GM12878 (cell line): ENCODE results near the gene C1orf174. TPM values are rescaled to one million over a fixed set of nuclear protein-coding genes. Genes with fewer than 3 reads are reported as not detected.

ENCODE experiments used
- ATAC-seq: fragments of 200-7000 bp; cut with Tn5 transposase; 3 replicates; pipeline ENCODE4 v1.9.1; 2020; ENCODE audit warnings: mild to moderate bottlenecking, moderate library complexity
- BruUV-seq: library from RNA; stranded (reverse); fragments of 400-500 nt; replicated peaks from 2 replicates; lab custom pipeline; 2021; lab: Mats Ljungman, UMichigan
- CTCF ChIA-PET: fragments of 300-600 bp; sonication (Branson Sonifier 250); formaldehyde crosslinking; extraction: SDS; loops from one replicate; lab custom pipeline; 2021; ENCODE audit warnings: inconsistent platforms; lab: Yijun Ruan, JAX
- POLR2A ChIA-PET: fragments of 350-600 bp; formaldehyde crosslinking; extraction: SDS; loops from one replicate; lab custom pipeline; 2021; ENCODE audit warnings: inconsistent platforms; lab: Charles Lee
- RAD21 ChIA-PET: fragments of 300-600 bp; sonication (Branson Sonifier 250); formaldehyde crosslinking; loops from one replicate; lab custom pipeline; 2023; ENCODE audit warnings: antibody characterized with exemption; ENCODE audit not compliant: unreplicated experiment; lab: Charles Lee
- SMC1A ChIA-PET: fragments of 300-600 bp; sonication (Branson Sonifier 250); formaldehyde crosslinking; loops from one replicate; lab custom pipeline; 2023; ENCODE audit not compliant: unreplicated experiment, uncharacterized antibody; lab: Charles Lee
- DNase-seq: peaks from one replicate; pipeline ENCODE4 v3.0.0-alpha.2; 2011; ENCODE audit warnings: low read depth, low spot score
- FAIRE-seq: peaks from 3 replicates; lab custom pipeline; 2011; peaks lifted over from hg19 to GRCh38; lab: Jason Lieb, UNC
- H2AFZ ChIP-seq: 2 replicates; pipeline ENCODE4 v1.6.0; 2011; ENCODE audit warnings: low read depth, low read length, control low read depth; ENCODE audit not compliant: control insufficient read depth
- H3K27ac ChIP-seq: 2 replicates; pipeline ENCODE4 v1.5.1; 2011; ENCODE audit warnings: control low read depth; ENCODE audit not compliant: control insufficient read depth, insufficient read depth
- H3K27me3 ChIP-seq, 2 experiments: replicated peaks in 1 of 2; 2 replicates each; pipeline versions ENCODE4 v1.6.0 to v1.6.1; 2011; ENCODE audit warnings: low read length in 1 of 2; ENCODE audit not compliant: control insufficient read depth in 2 of 2, insufficient read depth in 2 of 2
- H3K36me3 ChIP-seq, 2 experiments: 2 replicates each; pipeline ENCODE4 v1.5.1; 2011; ENCODE audit warnings: low read length in 1 of 2; ENCODE audit not compliant: control insufficient read depth in 2 of 2, insufficient read depth in 2 of 2
- H3K4me1 ChIP-seq: 2 replicates; pipeline ENCODE4 v1.6.1; 2011; ENCODE audit warnings: mild to moderate bottlenecking, low read length, moderate library complexity, mixed read lengths; ENCODE audit not compliant: control insufficient read depth, insufficient read depth
- H3K4me2 ChIP-seq: 2 replicates; pipeline ENCODE4 v1.6.0; 2011; ENCODE audit warnings: control low read depth; ENCODE audit not compliant: control insufficient read depth, insufficient read depth
- H3K4me3 ChIP-seq: fragments of 200-600 bp; sonication (generic); 2 replicates; pipeline ENCODE4 v1.5.1; 2016
- H3K79me2 ChIP-seq: 2 replicates; pipeline ENCODE4 v1.6.0; 2011; ENCODE audit warnings: low read length; ENCODE audit not compliant: control insufficient read depth, insufficient read depth
- H3K9ac ChIP-seq: 2 replicates; pipeline ENCODE4 v1.8.0; 2011; ENCODE audit warnings: low read length, control low read depth, mixed read lengths; ENCODE audit not compliant: control insufficient read depth, insufficient read depth
- H3K9me3 ChIP-seq: replicated peaks from 3 replicates; pipeline ENCODE4 v1.5.1; 2011; ENCODE audit warnings: mild to moderate bottlenecking, low read length; ENCODE audit not compliant: control insufficient read depth, insufficient read depth
- H4K20me1 ChIP-seq: 2 replicates; pipeline ENCODE4 v1.6.0; 2011; ENCODE audit not compliant: control insufficient read depth, insufficient read depth
- BRCA1 ChIP-seq: IDR thresholded peaks from 2 replicates; pipeline ENCODE4 v1.6.1; 2011; ENCODE audit warnings: low read depth, low read length, improper control_type of control experiment
- CBFB ChIP-seq: IDR thresholded peaks from 2 replicates; pipeline ENCODE4 v1.6.1; 2016; ENCODE audit warnings: antibody characterized with exemption, low read depth
- CEBPZ ChIP-seq: fragments of 150-350 bp; IDR thresholded peaks from 2 replicates; pipeline ENCODE4 v1.6.1; 2016; ENCODE audit warnings: low read depth, low read length
- NR2F1 ChIP-seq: fragments of 450-650 bp; conservative IDR thresholded peaks from 2 replicates; pipeline ENCODE4 v1.6.1; 2017; ENCODE audit warnings: mild to moderate bottlenecking
- POLR2A ChIP-seq: IDR thresholded peaks from 2 replicates; pipeline ENCODE4 v1.6.1; 2011; ENCODE audit warnings: low read depth, mild to moderate bottlenecking, low read length
- SUPT20H ChIP-seq: IDR thresholded peaks from 2 replicates; pipeline ENCODE4 v1.6.1; 2011; ENCODE audit warnings: low read depth, mild to moderate bottlenecking, low read length, moderate library complexity, borderline replicate concordance; ENCODE audit not compliant: control insufficient read depth
- ZNF217 ChIP-seq: fragments of 450-650 bp; IDR thresholded peaks from 2 replicates; pipeline ENCODE4 v1.6.1; 2017; ENCODE audit warnings: antibody characterized with exemption, mild to moderate bottlenecking
- WGBS: methylation state at CpG from one replicate; pipeline ENCODE4 v1.1.6; 2016; ENCODE audit warnings: low lambda C conversion rate; ENCODE audit not compliant: insufficient replicate concordance, insufficient coverage; ENCODE audit errors: missing lambda C conversion rate; 5-methylcytosine and 5-hydroxymethylcytosine counted together
- in situ Hi-C: fragments of 300-500 bp; cut with MboI; formaldehyde crosslinking; loops from 9 replicates; pipeline ENCODE4 v1.14.3; 2018; ENCODE audit warnings: mixed read lengths
- intact Hi-C: fragments of 100-400 bp; cut with micrococcal nuclease; formaldehyde crosslinking; loops from one replicate; pipeline ENCODE4 v1.14.2; 2022; ENCODE audit not compliant: unreplicated experiment
- polyA plus RNA-seq, 11 experiments: library from polyadenylated mRNA; depleted of rRNA in 4 of 11; unstranded in 6 of 11; stranded (reverse) in 5 of 11; fragments of >200 nt; fragmentation: Nextera tagmentation in 4 of 11; fragmentation: Illumina TruSeq in 1 of 11; extraction: Ambion mirVana in 4 of 11; extraction: Trizol in 1 of 11; gene quantifications; 1 replicate in 1 of 11; 2 replicates in 10 of 11; pipeline versions ENCODE4 v1.2.1 to v1.2.3, GENCODE V29; 2011 to 2016; ENCODE audit warnings: inconsistent platforms in 2 of 11, missing spikeins in 2 of 11, low read depth in 1 of 11
- total RNA-seq, 4 experiments: library from RNA; depleted of rRNA in 3 of 4; stranded (reverse); fragments of >200 nt in 3 of 4; fragmentation: Illumina TruSeq in 1 of 4; extraction: Trizol in 1 of 4; gene quantifications; 2 replicates each; pipeline versions ENCODE4 v1.2.1 to v1.2.3, GENCODE V29; 2013 to 2021

Gene C1orf174
- total and polyA plus RNA-seq, 10 of the 15 experiments (the other 5 are each of a cell fraction or from before 2014, with no cell fraction given) = 17.5 to 35.4 (median 25.1) TPM

DNA sequence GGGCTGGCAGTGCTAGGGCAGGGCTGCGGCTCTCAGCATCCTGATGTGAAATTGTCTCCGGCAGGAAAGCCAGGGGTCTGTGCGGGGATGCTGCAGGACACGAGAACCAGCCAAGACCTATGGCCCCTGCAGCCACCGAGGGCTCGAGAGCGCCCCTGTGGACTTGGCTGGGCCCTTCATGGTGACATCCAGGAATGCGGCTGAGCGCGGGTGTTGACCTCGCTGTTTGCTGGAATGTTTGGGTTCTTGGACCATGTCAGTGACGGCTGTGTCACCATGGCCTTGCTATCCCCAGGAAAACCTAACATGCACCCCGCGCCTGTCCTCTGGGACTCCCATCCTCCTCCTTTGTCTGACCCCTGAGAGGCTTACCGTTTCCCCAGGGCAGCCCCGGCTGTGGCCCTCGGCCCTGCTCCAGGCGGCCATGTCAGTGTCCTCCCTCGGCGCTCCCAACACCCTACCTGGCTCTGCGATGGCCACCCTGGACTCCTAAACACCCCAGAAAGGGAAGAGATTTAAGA is 14.3 kb upstream of the C1orf174 start:
- SMC1A ChIA-PET = no interaction called here
- CTCF ChIA-PET = no interaction called here
- 70% methylated on average over 21 of the region's 21 CpGs for WGBS
- intact Hi-C loops (loop anchor here (5.0 kb wide), 2 partner anchors 913 to 1833 kb away; no protein-coding TSS in a partner anchor), in situ Hi-C loops (loop anchor here (5.0 to 10.0 kb wide), 2 partner anchors 908 to 1830 kb away; no protein-coding TSS in a partner anchor)
- POLR2A ChIA-PET = no interaction called here
- H3K4me1 ChIP-seq = no peaks in the 10 kb centered on the region
- peaks cover 3 to 4% of the 10 kb centered on the region in 2 experiments; a peak in 3 of 4 replicates for H3K27me3 ChIP-seq
- no peaks in the 10 kb centered on the region for H3K9me3 ChIP-seq
- RAD21 ChIA-PET = no interaction called here
- FAIRE-seq (no peak), DNase-seq (no peak), ATAC-seq (no peak)
- H3K9ac ChIP-seq = no peak overlapping the region
- no peak overlapping the region for H2AFZ ChIP-seq
- H4K20me1 ChIP-seq = no peaks in the 10 kb centered on the region
- no peak overlapping the region for H3K4me3 ChIP-seq
- no peaks in the 10 kb centered on the region for H3K79me2 ChIP-seq
- H3K27ac ChIP-seq = no peak overlapping the region
- no peak for TF ChIP-seq CBFB
- H3K4me2 ChIP-seq = no peak overlapping the region
- BruUV-seq = no TSS peak
- H3K36me3 ChIP-seq = no peaks in the 10 kb centered on the region

GRCh38 chr1:3912809-3913685 is 13.0 kb upstream of the C1orf174 start:
- ATAC-seq (no peak), DNase-seq (no peak), FAIRE-seq (no peak)
- no peaks in the 10 kb centered on the region for H3K4me1 ChIP-seq
- ChIA-PET POLR2A (no interaction called here), SMC1A (no interaction called here), RAD21 (interaction anchor here (0.7 kb wide), 1 partner anchor 1833 kb away, joined by 3 read pairs; no protein-coding TSS in a partner anchor), CTCF (interaction anchor here (0.6 to 0.7 kb wide), 3 partner anchors 10 to 680 kb away, joined by 3 read pairs; no protein-coding TSS in a partner anchor)
- no peaks in the 10 kb centered on the region for H4K20me1 ChIP-seq
- no peak for TF ChIP-seq POLR2A
- no peak for TF ChIP-seq NR2F1
- TF ChIP-seq ZNF217 = no peak
- no peak for TF ChIP-seq CEBPZ
- TF ChIP-seq SUPT20H = no peak
- TF ChIP-seq BRCA1 = no peak
- 55% methylated on average over 23 of the region's 23 CpGs for WGBS
- H3K9me3 ChIP-seq = no peaks in the 10 kb centered on the region
- intact Hi-C loops = loop anchor here (5.0 kb wide), 2 partner anchors 914 to 1834 kb away; no protein-coding TSS in a partner anchor
- no peak overlapping the region for H3K9ac ChIP-seq
- H2AFZ ChIP-seq = no peak overlapping the region
- no peak overlapping the region for H3K4me2 ChIP-seq
- no TSS peak for BruUV-seq
- peaks cover 3 to 4% of the 10 kb centered on the region in 2 experiments; a peak in 3 of 4 replicates for H3K27me3 ChIP-seq
- no peak overlapping the region for H3K4me3 ChIP-seq
- no peak overlapping the region for H3K27ac ChIP-seq
- H3K79me2 ChIP-seq = no peaks in the 10 kb centered on the region
- in situ Hi-C loops = loop anchor here (5.0 to 10.0 kb wide), 2 partner anchors 909 to 1832 kb away; no protein-coding TSS in a partner anchor
- H3K36me3 ChIP-seq = no peaks in the 10 kb centered on the region
